HG03571 (cell line): ENCODE results near the gene ATP8B4.

ENCODE experiments used
- ATAC-seq: cut with Tn5 transposase; IDR thresholded peaks from one replicate; pipeline ENCODE4 v1.9.1; 2021; ENCODE audit not compliant: unreplicated experiment

ATP8B4 gene

GRCh38 chr15:49868348-49868747 is 250.7 kb downstream of the ATP8B4 start:
- ATAC-seq: no peak

GRCh38 chr15:49865925-49866757 is 252.9 kb downstream of the ATP8B4 start:
- ATAC-seq: no peak

GRCh38 chr15:49864251-49864650 is 254.8 kb downstream of the ATP8B4 start:
- ATAC-seq: no peak

- no peak for ATAC-seq
Measured at GRCh38 chr15:49863431-49864224, 255.4 kb downstream of the ATP8B4 start.

GRCh38 chr15:49860101-49860500 is 258.9 kb downstream of the ATP8B4 start:
- ATAC-seq: no peak

- no peak for ATAC-seq
Measured at GRCh38 chr15:49857496-49858475, 261.2 kb downstream of the ATP8B4 start.

- no peak for ATAC-seq
Measured at GRCh38 chr15:49855917-49856637, 263.0 kb downstream of the ATP8B4 start.

- no peak for ATAC-seq
Measured at GRCh38 chr15:49852756-49853155, 266.3 kb downstream of the ATP8B4 start.

- ATAC-seq: no peak
Measured at GRCh38 chr15:49848807-49849206, 270.2 kb downstream of the ATP8B4 start.

GRCh38 chr15:49848282-49848724 is 270.7 kb downstream of the ATP8B4 start:
- no peak for ATAC-seq

- ATAC-seq: no peak
Measured at GRCh38 chr15:49847423-49848281, 271.4 kb downstream of the ATP8B4 start.

- no peak for ATAC-seq
Measured at GRCh38 chr15:49844390-49844789, 274.6 kb downstream of the ATP8B4 start.

- ATAC-seq: no peak
Measured at GRCh38 chr15:49843725-49844124, 275.3 kb downstream of the ATP8B4 start.

- no peak for ATAC-seq
Measured at GRCh38 chr15:49842031-49842730, 276.9 kb downstream of the ATP8B4 start.

GRCh38 chr15:49832511-49832910 is 286.5 kb downstream of the ATP8B4 start:
- ATAC-seq: no peak

- no peak for ATAC-seq
Measured at GRCh38 chr15:49831206-49831965, 287.6 kb downstream of the ATP8B4 start.

- ATAC-seq: no peak
Measured at GRCh38 chr15:49830391-49830790, 288.6 kb downstream of the ATP8B4 start.

GRCh38 chr15:49827311-49827710 is 291.7 kb downstream of the ATP8B4 start:
- ATAC-seq: no peak
